ENCODE measurements around the gene MTA1. TPM values are rescaled to one million over a fixed set of nuclear protein-coding genes. Genes with fewer than 3 reads are reported as not detected.

MTA1 gene
- total and polyA plus RNA-seq, 7 donors: 22.6 to 48.6 (median 41.1) TPM

GRCh38 chr14:105397350-105397931 is 22.2 kb upstream of the MTA1 start:
- H3K9me3 ChIP-seq: no peaks in the 10 kb centered on the region
- intact Hi-C loops (cut with DNase I): no loop called here
- peak overlapping the region; percentile 98 for H3K4me3 ChIP-seq
- ATAC-seq (peak in 3 of 4 donors; percentile 3 to 27 (median 21)), DNase-seq (peak; percentile 31 to 58)
- peak overlapping the region; percentile 98 for H3K27ac ChIP-seq
- H3K27me3 ChIP-seq (ENCODE audit: insufficient read depth in 3 of 3, low read length in 2 of 3): no peaks in the 10 kb centered on the region
- peaks cover 18% of the 10 kb centered on the region for H3K4me1 ChIP-seq
- H3K36me3 ChIP-seq (ENCODE audit: insufficient read depth in 1 of 2, low read depth in 1 of 2): peaks cover 0 to 29% of the 10 kb centered on the region in 2 donors
- no peak for TF ChIP-seq CTCF (IDR thresholded peaks at IDR 0.05)
- 51 to 60% (median 54%) methylated on average over 13 of the region's 13 CpGs for WGBS, 3 donors

- peak; percentile 28 for TF ChIP-seq CTCF (IDR thresholded peaks at IDR 0.05)
- Histone ChIP-seq H3K36me3 (ENCODE audit: insufficient read depth in 1 of 2, low read depth in 1 of 2) (peaks cover 0 to 25% of the 10 kb centered on the region in 2 donors), H3K4me1 (peaks cover 18% of the 10 kb centered on the region), H3K9me3 (no peaks in the 10 kb centered on the region), H3K27me3 (ENCODE audit: insufficient read depth in 3 of 3, low read length in 2 of 3) (no peaks in the 10 kb centered on the region), H3K4me3 (peak within 1 kb of the TSS; percentile 98), H3K27ac (peak within 1 kb of the TSS; percentile 98)
- intact Hi-C loops (cut with DNase I): no loop called here
- ATAC-seq (peak; percentile 92 to 95 (median 92)), DNase-seq (peak; percentile 94 to 96)
- 0 to 1% (median 1%) methylated on average over 36 to 77 of the region's 77 CpGs for WGBS, 3 donors
Observed at GRCh38 chr14:105398044-105398725, 21.4 kb upstream of the MTA1 start, which contains the start of gene TEX22. Gene TEX22, plus strand, starts transcription at chr14:105398538. Its CDS starts 803 bp downstream, at chr14:105399341.

- WGBS, 3 donors: 21 to 24% (median 22%) methylated on average over 29 to 41 of the region's 41 CpGs
- TF ChIP-seq CTCF (IDR thresholded peaks at IDR 0.05): no peak
- H3K27ac ChIP-seq: peak overlapping the region; percentile 98
- H3K4me1 ChIP-seq: peaks cover 18% of the 10 kb centered on the region
- H3K4me3 ChIP-seq: peak overlapping the region; percentile 98
- H3K9me3 ChIP-seq: no peaks in the 10 kb centered on the region
- intact Hi-C loops (cut with DNase I): no loop called here
- ATAC-seq (peak; percentile 47 to 61 (median 48)), DNase-seq (no peak)
- peaks cover 0 to 23% of the 10 kb centered on the region in 2 donors for H3K36me3 ChIP-seq (ENCODE audit: insufficient read depth in 1 of 2, low read depth in 1 of 2)
- no peaks in the 10 kb centered on the region for H3K27me3 ChIP-seq (ENCODE audit: insufficient read depth in 3 of 3, low read length in 2 of 3)
Observed at GRCh38 chr14:105398726-105399465, 20.7 kb upstream of the MTA1 start.

- peak overlapping the region; percentile 98 for H3K27ac ChIP-seq
- no peak for ATAC-seq
Observed at GRCh38 chr14:105399466-105399775, 20.2 kb upstream of the MTA1 start.

More at GRCh38 chr14:105399466-105399775, 20.2 kb upstream of the MTA1 start:
- no peak for TF ChIP-seq CTCF (IDR thresholded peaks at IDR 0.05)
- peaks cover 18% of the 10 kb centered on the region for H3K4me1 ChIP-seq
- peaks cover 0 to 23% of the 10 kb centered on the region in 2 donors for H3K36me3 ChIP-seq (ENCODE audit: insufficient read depth in 1 of 2, low read depth in 1 of 2)
- intact Hi-C loops (cut with DNase I): no loop called here
- whole genome bisulfite sequencing, 3 donors: 78 to 86% (median 83%) methylated on average over 8 of the region's 8 CpGs
- no peaks in the 10 kb centered on the region for H3K9me3 ChIP-seq
- H3K4me3 ChIP-seq: peak overlapping the region; percentile 98
- no peaks in the 10 kb centered on the region for H3K27me3 ChIP-seq (ENCODE audit: insufficient read depth in 3 of 3, low read length in 2 of 3)
- no peak for DNase-seq

All from psoas muscle (tissue), 8 donors.